Activated T-cell treated with anti-CD3 and anti-CD28 coated beads for 48 hours (primary cell): ENCODE results near the gene RACGAP1.

Experiments used
- DNase-seq: peaks from one replicate; pipeline ENCODE4 v3.0.0-alpha.2; 2020; ENCODE audit warnings: low read depth

The RACGAP1 gene

GRCh38 chr12:50025187-50026059 lies at the start of gene RACGAP1:
RACGAP1 (minus strand) TSS chr12:50025494; CDS start chr12:50016715, 8,779 bp downstream.
- peak; percentile 90 for DNase-seq

- DNase-seq, result no peak
Measured at GRCh38 chr12:50073712-50074111, 48.4 kb upstream of the RACGAP1 start.

GRCh38 chr12:50073206-50073605 lies 47.9 kb upstream of the RACGAP1 start:
- no peak for DNase-seq

GRCh38 chr12:50072198-50072907 lies 47.1 kb upstream of the RACGAP1 start:
- no peak for DNase-seq

GRCh38 chr12:50070314-50071060 lies 45.2 kb upstream of the RACGAP1 start:
- DNase-seq, result peak; percentile 42

- DNase-seq, result no peak
Measured at GRCh38 chr12:50069539-50069938, 44.2 kb upstream of the RACGAP1 start.

- DNase-seq, result no peak
Measured at GRCh38 chr12:50069069-50069468, 43.8 kb upstream of the RACGAP1 start.

- no peak for DNase-seq
Measured at GRCh38 chr12:50066402-50066801, 41.1 kb upstream of the RACGAP1 start.

GRCh38 chr12:50065726-50066310 lies 40.5 kb upstream of the RACGAP1 start:
- no peak for DNase-seq

GRCh38 chr12:50062728-50063460 lies 37.6 kb upstream of the RACGAP1 start:
- DNase-seq, result no peak

GRCh38 chr12:50061946-50062686 lies 36.8 kb upstream of the RACGAP1 start:
- no peak for DNase-seq

GRCh38 chr12:50061171-50061570 lies 35.9 kb upstream of the RACGAP1 start:
- DNase-seq, result no peak

- DNase-seq, result no peak
Measured at GRCh38 chr12:50060120-50060468, 34.8 kb upstream of the RACGAP1 start.

- DNase-seq, result peak; percentile 55
Measured at GRCh38 chr12:50059440-50060119, 34.3 kb upstream of the RACGAP1 start.

- DNase-seq, result no peak
Measured at GRCh38 chr12:50058743-50059312, 33.5 kb upstream of the RACGAP1 start.

- DNase-seq, result no peak
Measured at GRCh38 chr12:50057896-50058670, 32.8 kb upstream of the RACGAP1 start.

GRCh38 chr12:50057000-50057841 lies 31.9 kb upstream of the RACGAP1 start, which contains the start of gene ASIC1:
ASIC1 (plus strand) TSS chr12:50057596; CDS start chr12:50058767, 1,171 bp downstream.
- peak; percentile 56 for DNase-seq

GRCh38 chr12:50056639-50056976 lies 31.3 kb upstream of the RACGAP1 start:
- DNase-seq, result no peak
